GM12878 (cell line): ENCODE measurements around the gene DNASE1L1. TPM values are rescaled to one million over a fixed set of nuclear protein-coding genes. Genes with fewer than 3 reads are reported as not detected.

ENCODE experiments used
- ATAC-seq: fragments of 200-7000 bp; cut with Tn5 transposase; 3 replicates; pipeline ENCODE4 v1.9.1; 2020; ENCODE audit warnings: mild to moderate bottlenecking, moderate library complexity
- BruUV-seq: library from RNA; stranded (reverse); fragments of 400-500 nt; replicated peaks from 2 replicates; lab custom pipeline; 2021; lab: Mats Ljungman, UMichigan
- CTCF ChIA-PET: fragments of 300-600 bp; sonication (Branson Sonifier 250); formaldehyde crosslinking; extraction: SDS; loops from one replicate; lab custom pipeline; 2021; ENCODE audit warnings: inconsistent platforms; lab: Yijun Ruan, JAX
- POLR2A ChIA-PET: fragments of 350-600 bp; formaldehyde crosslinking; extraction: SDS; loops from one replicate; lab custom pipeline; 2021; ENCODE audit warnings: inconsistent platforms; lab: Charles Lee
- RAD21 ChIA-PET: fragments of 300-600 bp; sonication (Branson Sonifier 250); formaldehyde crosslinking; loops from one replicate; lab custom pipeline; 2023; ENCODE audit warnings: antibody characterized with exemption; ENCODE audit not compliant: unreplicated experiment; lab: Charles Lee
- SMC1A ChIA-PET: fragments of 300-600 bp; sonication (Branson Sonifier 250); formaldehyde crosslinking; loops from one replicate; lab custom pipeline; 2023; ENCODE audit not compliant: unreplicated experiment, uncharacterized antibody; lab: Charles Lee
- DNase-seq: peaks from one replicate; pipeline ENCODE4 v3.0.0-alpha.2; 2011; ENCODE audit warnings: low read depth, low spot score
- FAIRE-seq: peaks from 3 replicates; lab custom pipeline; 2011; peaks lifted over from hg19 to GRCh38; lab: Jason Lieb, UNC
- H2AFZ ChIP-seq: 2 replicates; pipeline ENCODE4 v1.6.0; 2011; ENCODE audit warnings: low read depth, low read length, control low read depth; ENCODE audit not compliant: control insufficient read depth
- H3K27ac ChIP-seq: 2 replicates; pipeline ENCODE4 v1.5.1; 2011; ENCODE audit warnings: control low read depth; ENCODE audit not compliant: control insufficient read depth, insufficient read depth
- H3K27me3 ChIP-seq, 2 experiments: replicated peaks in 1 of 2; 2 replicates each; pipeline versions ENCODE4 v1.6.0 to v1.6.1; 2011; ENCODE audit warnings: low read length in 1 of 2; ENCODE audit not compliant: control insufficient read depth in 2 of 2, insufficient read depth in 2 of 2
- H3K36me3 ChIP-seq, 2 experiments: 2 replicates each; pipeline ENCODE4 v1.5.1; 2011; ENCODE audit warnings: low read length in 1 of 2; ENCODE audit not compliant: control insufficient read depth in 2 of 2, insufficient read depth in 2 of 2
- H3K4me1 ChIP-seq: 2 replicates; pipeline ENCODE4 v1.6.1; 2011; ENCODE audit warnings: mild to moderate bottlenecking, low read length, moderate library complexity, mixed read lengths; ENCODE audit not compliant: control insufficient read depth, insufficient read depth
- H3K4me2 ChIP-seq: 2 replicates; pipeline ENCODE4 v1.6.0; 2011; ENCODE audit warnings: control low read depth; ENCODE audit not compliant: control insufficient read depth, insufficient read depth
- H3K4me3 ChIP-seq: fragments of 200-600 bp; sonication (generic); 2 replicates; pipeline ENCODE4 v1.5.1; 2016
- H3K79me2 ChIP-seq: 2 replicates; pipeline ENCODE4 v1.6.0; 2011; ENCODE audit warnings: low read length; ENCODE audit not compliant: control insufficient read depth, insufficient read depth
- H3K9ac ChIP-seq: 2 replicates; pipeline ENCODE4 v1.8.0; 2011; ENCODE audit warnings: low read length, control low read depth, mixed read lengths; ENCODE audit not compliant: control insufficient read depth, insufficient read depth
- H3K9me3 ChIP-seq: replicated peaks from 3 replicates; pipeline ENCODE4 v1.5.1; 2011; ENCODE audit warnings: mild to moderate bottlenecking, low read length; ENCODE audit not compliant: control insufficient read depth, insufficient read depth
- H4K20me1 ChIP-seq: 2 replicates; pipeline ENCODE4 v1.6.0; 2011; ENCODE audit not compliant: control insufficient read depth, insufficient read depth
- GABPA ChIP-seq: IDR thresholded peaks from 2 replicates; pipeline ENCODE4 v1.6.1; 2014; ENCODE audit warnings: antibody characterized with exemption, low read depth, mild to moderate bottlenecking, inconsistent platforms
- IRF4 ChIP-seq: IDR thresholded peaks from 2 replicates; pipeline ENCODE4 v1.6.1; 2011; ENCODE audit warnings: low read depth, low read length
- MEF2B ChIP-seq: fragments of 450-650 bp; IDR thresholded peaks from 2 replicates; pipeline ENCODE4 v1.6.1; 2018; ENCODE audit warnings: mild to moderate bottlenecking, moderate library complexity; ENCODE audit not compliant: partially characterized antibody, poor library complexity, severe bottlenecking
- POLR2AphosphoS5 ChIP-seq: IDR thresholded peaks from 2 replicates; pipeline ENCODE4 v1.6.1; 2011; ENCODE audit warnings: mild to moderate bottlenecking, low read length, inconsistent platforms
- WRNIP1 ChIP-seq: IDR thresholded peaks from 2 replicates; pipeline ENCODE4 v1.6.1; 2011; ENCODE audit warnings: low read depth, low read length, improper control_type of control experiment, borderline replicate concordance
- WGBS: methylation state at CpG from one replicate; pipeline ENCODE4 v1.1.6; 2016; ENCODE audit warnings: low lambda C conversion rate; ENCODE audit not compliant: insufficient replicate concordance, insufficient coverage; ENCODE audit errors: missing lambda C conversion rate; 5-methylcytosine and 5-hydroxymethylcytosine counted together
- in situ Hi-C: fragments of 300-500 bp; cut with MboI; formaldehyde crosslinking; loops from 9 replicates; pipeline ENCODE4 v1.14.3; 2018; ENCODE audit warnings: mixed read lengths
- intact Hi-C: fragments of 100-400 bp; cut with micrococcal nuclease; formaldehyde crosslinking; loops from one replicate; pipeline ENCODE4 v1.14.2; 2022; ENCODE audit not compliant: unreplicated experiment
- polyA plus RNA-seq, 11 experiments: library from polyadenylated mRNA; depleted of rRNA in 4 of 11; unstranded in 6 of 11; stranded (reverse) in 5 of 11; fragments of >200 nt; fragmentation: Nextera tagmentation in 4 of 11; fragmentation: Illumina TruSeq in 1 of 11; extraction: Ambion mirVana in 4 of 11; extraction: Trizol in 1 of 11; gene quantifications; 1 replicate in 1 of 11; 2 replicates in 10 of 11; pipeline versions ENCODE4 v1.2.1 to v1.2.3, GENCODE V29; 2011 to 2016; ENCODE audit warnings: inconsistent platforms in 2 of 11, missing spikeins in 2 of 11, low read depth in 1 of 11
- total RNA-seq, 4 experiments: library from RNA; depleted of rRNA in 3 of 4; stranded (reverse); fragments of >200 nt in 3 of 4; fragmentation: Illumina TruSeq in 1 of 4; extraction: Trizol in 1 of 4; gene quantifications; 2 replicates each; pipeline versions ENCODE4 v1.2.1 to v1.2.3, GENCODE V29; 2013 to 2021
- TF ChIP-seq, protein P1 (sequence below): fragments of 450-650 bp; formaldehyde crosslinking; IDR thresholded peaks from 2 replicates; pipeline ENCODE4 v1.5.0; 2022; ENCODE audit warnings: mild to moderate bottlenecking, missing genetic modification characterization

The DNASE1L1 gene
- total and polyA plus RNA-seq, 10 of the 15 experiments (the other 5 are each of a cell fraction or from before 2014, with no cell fraction given): 0.60 to 22.7 (median 6.8) TPM

DNA sequence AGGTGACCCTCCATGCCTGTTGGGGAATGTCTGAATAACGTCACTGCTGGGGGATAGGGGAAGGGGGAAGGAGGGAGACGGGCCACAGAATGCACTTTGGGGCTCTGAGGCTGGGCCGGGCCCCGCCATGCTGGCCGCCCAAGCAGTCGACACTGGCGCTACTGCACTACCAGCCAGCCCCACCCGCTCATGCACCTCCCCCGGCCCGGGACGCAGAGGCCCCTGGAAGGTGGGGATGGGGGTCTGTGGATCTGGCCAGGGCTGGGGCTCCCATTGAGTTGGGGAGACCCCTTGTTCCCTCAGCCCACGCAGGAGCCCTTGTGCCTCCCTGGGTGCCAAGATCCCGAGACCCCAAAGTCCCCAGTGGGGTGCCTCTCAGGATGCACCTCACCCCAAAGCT is 52.5 kb downstream of the DNASE1L1 start:
- Histone ChIP-seq H3K79me2 (no peaks in the 10 kb centered on the region), H2AFZ (no peak overlapping the region), H3K4me3 (no peak overlapping the region), H3K27me3 (no peaks in the 10 kb centered on the region), H3K36me3 (peaks cover 0 to 56% of the 10 kb centered on the region in 2 experiments; a peak in 2 of 4 replicates), H3K9ac (no peak overlapping the region), H4K20me1 (no peaks in the 10 kb centered on the region), H3K4me1 (no peaks in the 10 kb centered on the region), H3K27ac (no peak overlapping the region), H3K9me3 (no peaks in the 10 kb centered on the region; the same call in 2 of the 3 replicates), H3K4me2 (no peak overlapping the region)
- in situ Hi-C loops: no loop called here
- RAD21 ChIA-PET: no interaction called here
- SMC1A ChIA-PET: no interaction called here
- ATAC-seq (no peak), DNase-seq (no peak), FAIRE-seq (no peak)
- BruUV-seq: no TSS peak
- intact Hi-C loops: no loop called here
- POLR2A ChIA-PET: no interaction called here
- WGBS: 73% methylated on average over 10 of the region's 13 CpGs
- no peak for TF ChIP-seq IRF4
- TF ChIP-seq POLR2AphosphoS5: 0 out of 2 replicates have a peak, but pooled peaks have one; percentile 5
- TF ChIP-seq, protein P1, sequence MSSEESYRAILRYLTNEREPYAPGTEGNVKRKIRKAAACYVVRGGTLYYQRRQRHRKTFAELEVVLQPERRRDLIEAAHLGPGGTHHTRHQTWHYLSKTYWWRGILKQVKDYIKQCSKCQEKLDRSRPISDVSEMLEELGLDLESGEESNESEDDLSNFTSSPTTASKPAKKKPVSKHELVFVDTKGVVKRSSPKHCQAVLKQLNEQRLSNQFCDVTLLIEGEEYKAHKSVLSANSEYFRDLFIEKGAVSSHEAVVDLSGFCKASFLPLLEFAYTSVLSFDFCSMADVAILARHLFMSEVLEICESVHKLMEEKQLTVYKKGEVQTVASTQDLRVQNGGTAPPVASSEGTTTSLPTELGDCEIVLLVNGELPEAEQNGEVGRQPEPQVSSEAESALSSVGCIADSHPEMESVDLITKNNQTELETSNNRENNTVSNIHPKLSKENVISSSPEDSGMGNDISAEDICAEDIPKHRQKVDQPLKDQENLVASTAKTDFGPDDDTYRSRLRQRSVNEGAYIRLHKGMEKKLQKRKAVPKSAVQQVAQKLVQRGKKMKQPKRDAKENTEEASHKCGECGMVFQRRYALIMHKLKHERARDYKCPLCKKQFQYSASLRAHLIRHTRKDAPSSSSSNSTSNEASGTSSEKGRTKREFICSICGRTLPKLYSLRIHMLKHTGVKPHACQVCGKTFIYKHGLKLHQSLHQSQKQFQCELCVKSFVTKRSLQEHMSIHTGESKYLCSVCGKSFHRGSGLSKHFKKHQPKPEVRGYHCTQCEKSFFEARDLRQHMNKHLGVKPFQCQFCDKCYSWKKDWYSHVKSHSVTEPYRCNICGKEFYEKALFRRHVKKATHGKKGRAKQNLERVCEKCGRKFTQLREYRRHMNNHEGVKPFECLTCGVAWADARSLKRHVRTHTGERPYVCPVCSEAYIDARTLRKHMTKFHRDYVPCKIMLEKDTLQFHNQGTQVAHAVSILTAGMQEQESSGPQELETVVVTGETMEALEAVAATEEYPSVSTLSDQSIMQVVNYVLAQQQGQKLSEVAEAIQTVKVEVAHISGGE (CRISPR knock-in tag): no peak
- CTCF ChIA-PET: no interaction called here

DNA sequence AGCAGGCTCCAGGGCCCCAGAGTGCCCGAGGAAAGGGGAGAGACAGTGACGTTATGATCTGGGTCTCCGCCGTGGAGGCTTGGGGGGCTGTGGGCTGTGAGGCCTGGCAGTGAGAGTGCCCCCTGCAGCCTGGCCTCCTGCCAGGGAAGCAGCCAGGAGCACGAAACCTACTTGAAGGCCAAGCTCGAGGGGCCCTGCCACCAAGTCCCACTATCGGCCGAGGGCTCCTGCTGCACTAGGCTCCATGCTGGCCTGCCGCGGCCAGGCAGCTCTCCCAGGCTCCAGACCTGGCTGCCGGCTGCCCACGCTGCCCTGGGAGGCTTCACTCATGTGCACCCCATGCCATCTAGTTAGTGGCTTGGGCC is 53.3 kb downstream of the DNASE1L1 start:
- no peaks in the 10 kb centered on the region for H3K27me3 ChIP-seq
- ATAC-seq (no peak), FAIRE-seq (no peak), DNase-seq (no peak)
- H3K36me3 ChIP-seq: peaks cover 0 to 59% of the 10 kb centered on the region in 2 experiments; a peak in 2 of 4 replicates
- intact Hi-C loops (no loop called here), in situ Hi-C loops (no loop called here)
- H3K9ac ChIP-seq: no peak overlapping the region
- no peak overlapping the region for H3K4me2 ChIP-seq
- H3K27ac ChIP-seq: no peak overlapping the region
- H3K9me3 ChIP-seq: no peaks in the 10 kb centered on the region; the same call in 2 of the 3 replicates
- ChIA-PET RAD21 (no interaction called here), SMC1A (no interaction called here), POLR2A (no interaction called here), CTCF (no interaction called here)
- H2AFZ ChIP-seq: no peak overlapping the region
- no peaks in the 10 kb centered on the region for H3K79me2 ChIP-seq
- no peak overlapping the region for H3K4me3 ChIP-seq
- no peaks in the 10 kb centered on the region for H3K4me1 ChIP-seq
- no peaks in the 10 kb centered on the region for H4K20me1 ChIP-seq
- no peak for TF ChIP-seq MEF2B
- TF ChIP-seq GABPA: no peak
- no peak for TF ChIP-seq WRNIP1
- no TSS peak for BruUV-seq
- WGBS: 73% methylated on average over 11 of the region's 12 CpGs
